Peyer's patch (tissue), 4 donors: Measurements from ENCODE around the gene DRD2.

Experiments used
- CTCF ChIP-seq, 6 experiments: fragments of 450-650 bp in 4 of 6; fragments of 200-600 bp in 2 of 6; sonication (generic) in 1 of 6; IDR thresholded peaks; one replicate each; pipeline ENCODE4 v1.5.1; 2017 to 2019; ENCODE audit warnings: antibody characterized with exemption in 6 of 6, mild to moderate bottlenecking in 3 of 6, moderate library complexity in 1 of 6
- POLR2A ChIP-seq, 2 donors: fragments of 450-650 bp; IDR thresholded peaks; one replicate each; pipeline ENCODE4 v1.5.1; 2017; ENCODE audit warnings: antibody characterized with exemption in 2 of 2, mild to moderate bottlenecking in 2 of 2, moderate library complexity in 2 of 2

GRCh38 chr11:113409526-113409925 is 65.7 kb downstream of the DRD2 start:
- TF ChIP-seq CTCF (IDR thresholded peaks at IDR 0.05) (no peak), POLR2A (IDR thresholded peaks at IDR 0.05) (no peak)
